GM23338 (cell line): ENCODE data around the gene SMIM43. TPM values are rescaled to one million over a fixed set of nuclear protein-coding genes. Genes with fewer than 3 reads are reported as not detected.

Experiments used
- ATAC-seq: fragments of 200-7000 bp; cut with Tn5 transposase; 3 replicates; pipeline ENCODE4 v1.9.1; 2020
- DNase-seq: peaks from one replicate; pipeline ENCODE4 v3.0.0-alpha.2; 2015; ENCODE audit warnings: low spot score
- H2AFZ ChIP-seq: fragments of 200-600 bp; sonication (generic); 2 replicates; pipeline ENCODE4 v1.8.0; 2016; ENCODE audit warnings: antibody characterized with exemption, mild to moderate bottlenecking, moderate library complexity
- H3F3A ChIP-seq: fragments of 200-600 bp; sonication (generic); replicated peaks from 2 replicates; pipeline ENCODE4 v1.8.0; 2017; ENCODE audit warnings: antibody characterized with exemption, mixed run types, low read depth
- H3K27ac ChIP-seq: fragments of 200-600 bp; sonication (generic); 2 replicates; pipeline ENCODE4 v1.6.1; 2016; ENCODE audit warnings: low read depth
- H3K27me3 ChIP-seq: fragments of 200-600 bp; sonication (generic); 2 replicates; pipeline ENCODE4 v1.8.0; 2016; ENCODE audit warnings: mild to moderate bottlenecking, mixed run types, moderate library complexity; ENCODE audit not compliant: insufficient read depth
- H3K36me3 ChIP-seq: fragments of 200-600 bp; sonication (generic); 2 replicates; pipeline ENCODE4 v1.8.0; 2016; ENCODE audit warnings: mild to moderate bottlenecking; ENCODE audit not compliant: insufficient read depth
- H3K4me1 ChIP-seq: fragments of 200-600 bp; sonication (generic); 2 replicates; pipeline ENCODE4 v1.8.0; 2016; ENCODE audit warnings: mild to moderate bottlenecking, moderate library complexity; ENCODE audit not compliant: insufficient read depth
- H3K4me2 ChIP-seq: fragments of 200-600 bp; sonication (generic); 2 replicates; pipeline ENCODE4 v1.7.1; 2017; ENCODE audit warnings: mixed run types
- H3K4me3 ChIP-seq: fragments of 200-600 bp; sonication (generic); 2 replicates; pipeline ENCODE4 v1.6.1; 2016; ENCODE audit warnings: mixed run types
- H3K79me2 ChIP-seq: fragments of 200-600 bp; sonication (generic); replicated peaks from 2 replicates; pipeline ENCODE4 v1.8.0; 2017; ENCODE audit warnings: mild to moderate bottlenecking; ENCODE audit not compliant: insufficient read depth
- H3K9me2 ChIP-seq: fragments of 200-600 bp; sonication (generic); 2 replicates; pipeline ENCODE4 v1.8.0; 2017; ENCODE audit not compliant: insufficient read depth
- H4K20me1 ChIP-seq: fragments of 200-600 bp; sonication (generic); replicated peaks from 2 replicates; pipeline ENCODE4 v1.8.0; 2017; ENCODE audit warnings: mild to moderate bottlenecking; ENCODE audit not compliant: insufficient read depth
- H3K27ac Mint-ChIP-seq: 2 replicates; pipeline ENCODE4 v1.8.0; 2020; ENCODE audit warnings: inconsistent platforms, mild to moderate bottlenecking, moderate library complexity, mixed read lengths
- H3K27me3 Mint-ChIP-seq: 3 replicates; pipeline ENCODE4 v1.8.0; 2022; ENCODE audit warnings: low read depth, mild to moderate bottlenecking, moderate library complexity, mixed read lengths, inconsistent platforms; ENCODE audit not compliant: insufficient read depth, poor library complexity
- H3K36me3 Mint-ChIP-seq: 3 replicates; pipeline ENCODE4 v1.8.0; 2021; ENCODE audit warnings: low read depth, mild to moderate bottlenecking, inconsistent platforms, moderate library complexity, mixed read lengths
- H3K4me1 Mint-ChIP-seq: 3 replicates; pipeline ENCODE4 v1.8.0; 2020; ENCODE audit warnings: mild to moderate bottlenecking, inconsistent platforms, mixed read lengths
- H3K4me3 Mint-ChIP-seq: 3 replicates; pipeline ENCODE4 v1.8.0; 2021; ENCODE audit warnings: moderate library complexity, mild to moderate bottlenecking, inconsistent platforms, mixed read lengths
- H3K9me3 Mint-ChIP-seq: 3 replicates; pipeline ENCODE4 v1.8.0; 2020; ENCODE audit warnings: moderate library complexity, mild to moderate bottlenecking, inconsistent platforms, mixed read lengths
- ETS1 ChIP-seq: IDR thresholded peaks from 2 replicates; pipeline ENCODE4 v1.6.1; 2016; ENCODE audit warnings: antibody characterized with exemption
- EZH2 ChIP-seq: fragments of 200-600 bp; sonication (generic); IDR thresholded peaks from one replicate; pipeline ENCODE4 v1.8.0; 2017; ENCODE audit warnings: antibody characterized with exemption, mild to moderate bottlenecking, low read depth; ENCODE audit not compliant: unreplicated experiment
- JUNB ChIP-seq: IDR thresholded peaks from one replicate; pipeline ENCODE4 v1.6.1; 2016; ENCODE audit warnings: antibody characterized with exemption; ENCODE audit not compliant: unreplicated experiment
- NANOG ChIP-seq: IDR thresholded peaks from 2 replicates; pipeline ENCODE4 v1.6.1; 2016; ENCODE audit warnings: antibody characterized with exemption, borderline replicate concordance
- POLR2AphosphoS5 ChIP-seq: IDR thresholded peaks from 2 replicates; pipeline ENCODE4 v1.6.1; 2016; ENCODE audit warnings: antibody characterized with exemption, low read depth
- ZNF331 ChIP-seq: fragments of 250-450 bp; sonication (Bioruptor Pico); IDR thresholded peaks from 2 replicates; pipeline ENCODE4 v1.5.0; 2020; ENCODE audit warnings: low read depth, mild to moderate bottlenecking, moderate library complexity
- ZNF462 ChIP-seq: fragments of 250-450 bp; sonication (Bioruptor Pico); IDR thresholded peaks from 2 replicates; pipeline ENCODE4 v1.5.0; 2020; ENCODE audit warnings: mild to moderate bottlenecking, moderate library complexity
- polyA plus RNA-seq: library from polyadenylated mRNA; unstranded; fragments of >200 nt; fragmentation: Nextera tagmentation; extraction: Ambion mirVana; gene quantifications from 2 replicates; pipeline ENCODE4 v1.2.1, GENCODE V29; 2016
- total RNA-seq: library from RNA; depleted of rRNA; stranded (reverse); fragments of >200 nt; shearing (Covaris generic); gene quantifications from 2 replicates; pipeline ENCODE4 v1.2.3, GENCODE V29; 2014

The SMIM43 gene
- total and polyA plus RNA-seq, 2 experiments from 2014 or later = 0.26 to 0.56 TPM

DNA sequence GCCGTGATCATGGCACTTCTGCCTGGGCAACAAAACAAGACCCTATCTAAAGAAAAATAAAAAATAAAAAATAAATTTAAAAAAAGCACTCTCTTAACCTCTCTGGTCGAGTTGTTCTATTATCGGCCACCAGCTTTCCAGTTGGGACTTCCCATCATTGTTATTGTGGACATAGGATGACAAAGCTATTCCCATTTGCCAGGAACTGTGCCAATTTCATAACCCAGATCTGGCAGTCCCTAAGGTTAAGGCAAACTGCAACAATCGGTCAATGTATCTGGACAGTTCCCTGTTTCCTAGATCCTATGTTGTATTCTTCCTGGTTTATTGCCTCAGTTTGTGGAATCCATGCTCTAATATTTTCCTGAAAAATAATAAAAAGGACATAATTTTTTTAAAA is 50.4 kb downstream of the SMIM43 start:
- Mint-ChIP-seq H3K27ac (no peak overlapping the region), H3K4me1 (peaks cover 20% of the 10 kb centered on the region), H3K36me3 (no peaks in the 10 kb centered on the region), H3K4me3 (no peak overlapping the region), H3K9me3 (no peaks in the 10 kb centered on the region), H3K27me3 (peaks cover 6% of the 10 kb centered on the region)
- Histone ChIP-seq H3K4me1 (peaks cover 12% of the 10 kb centered on the region), H4K20me1 (no peaks in the 10 kb centered on the region), H3K4me3 (no peak overlapping the region), H2AFZ (no peak overlapping the region), H3K9me2 (no peaks in the 10 kb centered on the region), H3K4me2 (no peak overlapping the region), H3K79me2 (no peaks in the 10 kb centered on the region), H3K27me3 (no peaks in the 10 kb centered on the region), H3K27ac (no peak overlapping the region), H3F3A (no peaks in the 10 kb centered on the region), H3K36me3 (no peaks in the 10 kb centered on the region)
- TF ChIP-seq JUNB (no peak), POLR2AphosphoS5 (no peak)
- ATAC-seq (no peak), DNase-seq (no peak)

DNA sequence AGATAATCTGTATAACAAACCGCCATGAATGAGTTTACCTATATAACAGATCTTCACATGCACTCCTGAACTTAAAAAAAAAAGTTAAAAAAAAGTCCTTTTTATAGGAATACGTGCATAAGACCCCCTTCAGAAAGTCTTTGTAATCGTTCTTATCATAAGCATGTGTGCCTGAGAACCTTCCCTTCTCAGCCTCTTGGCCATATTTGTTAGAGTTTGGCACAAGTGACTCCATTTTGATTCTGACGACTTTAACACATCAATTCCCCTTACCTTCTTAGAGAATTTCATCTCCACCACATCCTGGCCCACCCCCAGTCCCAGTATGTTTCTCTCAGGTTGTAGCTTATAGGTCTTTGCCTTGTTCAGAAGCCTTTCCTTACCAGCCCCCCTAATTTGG is 52.2 kb downstream of the SMIM43 start:
- Mint-ChIP-seq H3K4me1 (peaks cover 20% of the 10 kb centered on the region), H3K27me3 (peaks cover 6% of the 10 kb centered on the region), H3K27ac (no peak overlapping the region)

More for the DNA sequence above, 52.2 kb downstream of the SMIM43 start:
- Histone ChIP-seq H3K9me2 (no peaks in the 10 kb centered on the region), H3K4me3 (no peak overlapping the region), H3K4me1 (peaks cover 12% of the 10 kb centered on the region), H3K79me2 (no peaks in the 10 kb centered on the region), H3K27me3 (no peaks in the 10 kb centered on the region), H2AFZ (peak overlapping the region; percentile 30; the same call in 1 of the 2 replicates), H3K27ac (no peak overlapping the region), H3K36me3 (no peaks in the 10 kb centered on the region), H3K4me2 (no peak overlapping the region), H3F3A (no peaks in the 10 kb centered on the region), H4K20me1 (no peaks in the 10 kb centered on the region)
- DNase-seq (no peak), ATAC-seq (no peak)
- no peak for TF ChIP-seq EZH2
- no peak for TF ChIP-seq ETS1
- TF ChIP-seq ZNF331 (CRISPR knock-in tag) = peak; percentile 15; the same call in 1 of the 2 replicates
- TF ChIP-seq NANOG = no peak
- TF ChIP-seq ZNF462 (CRISPR knock-in tag) = no peak
- Mint-ChIP-seq H3K36me3 (no peaks in the 10 kb centered on the region), H3K4me3 (no peak overlapping the region), H3K9me3 (no peaks in the 10 kb centered on the region)
